Muscle of leg (tissue), 11 donors: ENCODE data around the gene SLC38A11. TPM values are rescaled to one million over a fixed set of nuclear protein-coding genes. Genes with fewer than 3 reads are reported as not detected.
A peak's percentile ranks its signal among the peaks of the same experiment; 100 is the strongest.

Experiments used
- DNase-seq: peaks from one replicate; pipeline ENCODE4 v3.0.0; 2013
- H3K27ac ChIP-seq: one replicate; pipeline ENCODE4 v1.5.1; 2013; ENCODE audit warnings: mild to moderate bottlenecking, low read length, control low read depth
- H3K27me3 ChIP-seq: one replicate; pipeline ENCODE4 v1.6.1; 2013; ENCODE audit warnings: low read length; ENCODE audit not compliant: control insufficient read depth, insufficient read depth
- H3K36me3 ChIP-seq: one replicate; pipeline ENCODE4 v1.6.1; 2013; ENCODE audit warnings: low read length; ENCODE audit not compliant: control insufficient read depth, insufficient read depth
- H3K4me1 ChIP-seq: one replicate; pipeline ENCODE4 v1.6.1; 2013; ENCODE audit warnings: low read length; ENCODE audit not compliant: control insufficient read depth, insufficient read depth
- H3K4me3 ChIP-seq: one replicate; pipeline ENCODE4 v1.5.1; 2013; ENCODE audit warnings: low read length, control low read depth
- H3K9me3 ChIP-seq: replicated peaks from 2 replicates; pipeline ENCODE4 v1.6.1; 2013; ENCODE audit warnings: low read depth, low read length; ENCODE audit not compliant: control insufficient read depth
- WGBS: methylation state at CpG from one replicate; pipeline ENCODE4 v1.1.5; 2013; ENCODE audit warnings: missing lambda C conversion rate; ENCODE audit not compliant: insufficient coverage; 5-methylcytosine and 5-hydroxymethylcytosine counted together
- polyA plus RNA-seq, 8 donors: library from polyadenylated mRNA; unstranded; fragments of 120-200 nt; gene quantifications; one replicate each; pipeline versions ENCODE4 v1.2.1 to v1.2.3, GENCODE V29; 2013; ENCODE audit warnings: inconsistent platforms in 1 of 8, low replicate concordance in 1 of 8; ENCODE audit not compliant: insufficient read length in 8 of 8, insufficient read depth in 1 of 8
- total RNA-seq: library from RNA; stranded (reverse); fragments of 120-200 nt; gene quantifications from one replicate; pipeline ENCODE4 v1.2.4, GENCODE V29; 2013

Gene SLC38A11
- total and polyA plus RNA-seq, 9 donors = 0.28 to 0.97 (median 0.34) TPM

GRCh38 chr2:164881524-164881923 is 73.8 kb downstream of the SLC38A11 start:
- Histone ChIP-seq H3K9me3 (no peaks in the 10 kb centered on the region), H3K4me1 (peaks cover 2% of the 10 kb centered on the region), H3K27ac (no peak overlapping the region), H3K4me3 (no peak overlapping the region), H3K36me3 (no peaks in the 10 kb centered on the region), H3K27me3 (no peaks in the 10 kb centered on the region)
- WGBS = no CpG with 5 or more reads among the region's 1 CpG
- DNase-seq = no peak

GRCh38 chr2:164879901-164880535 is 75.3 kb downstream of the SLC38A11 start:
- DNase-seq = peak; percentile 40
- no CpG with 5 or more reads among the region's 2 CpGs for WGBS
- peak overlapping the region; percentile 15 for H3K27ac ChIP-seq
- no peak overlapping the region for H3K4me3 ChIP-seq
- H3K27me3 ChIP-seq = no peaks in the 10 kb centered on the region
- no peaks in the 10 kb centered on the region for H3K9me3 ChIP-seq
- H3K4me1 ChIP-seq = peaks cover 2% of the 10 kb centered on the region
- H3K36me3 ChIP-seq = no peaks in the 10 kb centered on the region

GRCh38 chr2:164877927-164878326 is 77.4 kb downstream of the SLC38A11 start:
- Histone ChIP-seq H3K36me3 (no peaks in the 10 kb centered on the region), H3K27me3 (no peaks in the 10 kb centered on the region), H3K27ac (no peak overlapping the region), H3K9me3 (no peaks in the 10 kb centered on the region), H3K4me3 (no peak overlapping the region), H3K4me1 (peaks cover 2% of the 10 kb centered on the region)
- no peak for DNase-seq

- no peak for DNase-seq
- Histone ChIP-seq H3K27me3 (no peaks in the 10 kb centered on the region), H3K4me3 (no peak overlapping the region), H3K9me3 (no peaks in the 10 kb centered on the region), H3K4me1 (peaks cover 2% of the 10 kb centered on the region), H3K36me3 (no peaks in the 10 kb centered on the region), H3K27ac (no peak overlapping the region)
- WGBS = 83% methylated on average over 1 of the region's 4 CpGs
Observed at GRCh38 chr2:164877169-164877568, 78.2 kb downstream of the SLC38A11 start.

- H3K4me1 ChIP-seq = peaks cover under 1% of the 10 kb centered on the region
- H3K9me3 ChIP-seq = no peaks in the 10 kb centered on the region
- no peak overlapping the region for H3K27ac ChIP-seq
- WGBS = no CpG with 5 or more reads among the region's 10 CpGs
- DNase-seq = no peak
- no peaks in the 10 kb centered on the region for H3K36me3 ChIP-seq
- H3K4me3 ChIP-seq = no peak overlapping the region
- no peaks in the 10 kb centered on the region for H3K27me3 ChIP-seq
Observed at GRCh38 chr2:164875334-164876205, 79.8 kb downstream of the SLC38A11 start.

- Histone ChIP-seq H3K4me1 (no peaks in the 10 kb centered on the region), H3K4me3 (no peak overlapping the region), H3K27me3 (no peaks in the 10 kb centered on the region), H3K9me3 (no peaks in the 10 kb centered on the region), H3K27ac (no peak overlapping the region), H3K36me3 (no peaks in the 10 kb centered on the region)
- WGBS = 70% methylated on average over 5 of the region's 9 CpGs
- DNase-seq = no peak
Observed at GRCh38 chr2:164873210-164873908, 82.0 kb downstream of the SLC38A11 start.

- Histone ChIP-seq H3K36me3 (no peaks in the 10 kb centered on the region), H3K4me3 (no peak overlapping the region), H3K27ac (no peak overlapping the region), H3K27me3 (no peaks in the 10 kb centered on the region), H3K9me3 (no peaks in the 10 kb centered on the region), H3K4me1 (no peaks in the 10 kb centered on the region)
- WGBS = no CpG with 5 or more reads among the region's 2 CpGs
- DNase-seq = no peak
Observed at GRCh38 chr2:164871404-164871803, 83.9 kb downstream of the SLC38A11 start.

- H3K36me3 ChIP-seq = no peaks in the 10 kb centered on the region
Observed at GRCh38 chr2:164869420-164869772, 85.9 kb downstream of the SLC38A11 start.

GRCh38 chr2:164868563-164869419 is 86.5 kb downstream of the SLC38A11 start:
- no peaks in the 10 kb centered on the region for H3K9me3 ChIP-seq
- no peaks in the 10 kb centered on the region for H3K36me3 ChIP-seq
- DNase-seq = peak; percentile 38
- no peaks in the 10 kb centered on the region for H3K4me1 ChIP-seq
- no peak overlapping the region for H3K4me3 ChIP-seq
- no peak overlapping the region for H3K27ac ChIP-seq
- H3K27me3 ChIP-seq = no peaks in the 10 kb centered on the region
- 56% methylated on average over 1 of the region's 5 CpGs for WGBS

More at GRCh38 chr2:164869420-164869772, 85.9 kb downstream of the SLC38A11 start:
- no peak for DNase-seq
- Histone ChIP-seq H3K9me3 (no peaks in the 10 kb centered on the region), H3K27me3 (no peaks in the 10 kb centered on the region), H3K4me1 (no peaks in the 10 kb centered on the region), H3K4me3 (no peak overlapping the region), H3K27ac (no peak overlapping the region)
